NCI-H128 (cell line): ENCODE data around the gene ZMPSTE24.
"Not testable (repeated sequence)": the region's sequence is repeated elsewhere in the genome, so short reads cannot be mapped to it uniquely, and the experiment has no call there.

ENCODE experiments used
- DNase-seq: peaks from one replicate; lab custom pipeline; 2025; ENCODE audit not compliant: unreplicated experiment; lab: John Stamatoyannopoulos, UW

Gene ZMPSTE24

GRCh38 chr1:40257688-40258444, at the start of gene ZMPSTE24:
ZMPSTE24 (plus strand) TSS chr1:40258236; CDS start chr1:40258272, 36 bp downstream.
- DNase-seq = peak; percentile 95

GRCh38 chr1:40210511-40211204, 47.4 kb upstream of the ZMPSTE24 start:
- DNase-seq = no peak

GRCh38 chr1:40218333-40218732, 39.7 kb upstream of the ZMPSTE24 start:
- DNase-seq = no peak

DNA sequence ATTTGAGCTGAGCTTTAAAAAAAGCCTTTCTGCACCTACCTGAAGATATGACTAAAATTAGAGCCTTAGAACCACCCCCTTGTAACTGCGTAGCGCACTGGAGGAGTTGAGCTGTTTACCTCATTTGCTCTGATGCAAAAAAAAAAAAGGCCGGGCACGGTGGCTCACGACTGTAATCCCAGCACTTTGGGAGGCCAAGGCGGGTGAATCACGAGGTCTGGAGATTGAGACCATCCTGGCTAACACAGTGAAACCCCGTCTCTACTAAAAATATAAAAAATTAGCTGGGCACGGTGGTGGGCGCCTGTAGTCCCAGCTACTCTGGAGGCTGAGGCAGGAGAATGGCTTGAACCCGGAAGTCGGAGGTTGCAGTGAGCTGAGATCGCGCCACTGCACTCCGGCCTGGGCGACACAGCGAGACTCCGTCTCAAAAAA, 36.5 kb upstream of the ZMPSTE24 start:
- DNase-seq = not testable (repeated sequence)

DNA sequence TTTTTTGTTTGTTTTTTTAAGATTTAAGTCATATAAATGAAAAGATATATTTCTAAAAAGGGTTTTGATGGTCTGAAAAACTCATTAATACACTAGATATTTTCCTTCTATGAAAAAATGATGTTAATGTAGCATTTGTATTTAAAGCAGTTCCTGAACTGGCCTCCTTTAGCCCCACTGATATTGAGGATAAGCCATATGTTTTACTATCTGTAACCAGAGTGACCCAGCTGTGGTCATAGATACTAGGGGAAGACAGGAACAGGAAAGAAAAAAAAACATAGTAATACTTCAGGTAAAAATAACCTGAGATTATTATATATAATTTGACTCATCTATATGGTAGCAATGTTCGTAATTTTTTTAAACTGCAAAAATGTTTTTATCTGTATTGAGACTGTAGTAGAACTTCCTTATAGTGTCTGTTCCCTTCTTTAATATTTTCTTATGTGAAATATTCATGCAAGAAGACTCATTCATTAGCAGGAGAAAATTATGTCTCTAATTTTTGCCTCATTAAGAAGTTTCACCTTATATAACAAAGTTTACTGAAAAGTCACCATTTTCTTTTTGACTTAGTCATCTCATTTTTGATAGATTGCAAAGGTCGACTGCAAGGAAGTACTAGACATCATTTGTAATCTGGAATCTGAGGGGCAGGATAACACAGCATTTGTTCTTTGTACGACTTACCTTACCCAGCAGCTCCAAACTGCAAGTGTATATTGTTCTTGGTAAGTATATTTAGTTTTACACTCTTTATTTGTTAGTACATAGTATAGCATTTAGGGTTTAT, 35.9 kb upstream of the ZMPSTE24 start:
- DNase-seq = no peak

- DNase-seq = no peak
These were observed 34.0 kb upstream of the ZMPSTE24 start for GRCh38 chr1:40224040-40224439.

- DNase-seq = no peak
These were observed 31.8 kb upstream of the ZMPSTE24 start for GRCh38 chr1:40226192-40226591.

DNA sequence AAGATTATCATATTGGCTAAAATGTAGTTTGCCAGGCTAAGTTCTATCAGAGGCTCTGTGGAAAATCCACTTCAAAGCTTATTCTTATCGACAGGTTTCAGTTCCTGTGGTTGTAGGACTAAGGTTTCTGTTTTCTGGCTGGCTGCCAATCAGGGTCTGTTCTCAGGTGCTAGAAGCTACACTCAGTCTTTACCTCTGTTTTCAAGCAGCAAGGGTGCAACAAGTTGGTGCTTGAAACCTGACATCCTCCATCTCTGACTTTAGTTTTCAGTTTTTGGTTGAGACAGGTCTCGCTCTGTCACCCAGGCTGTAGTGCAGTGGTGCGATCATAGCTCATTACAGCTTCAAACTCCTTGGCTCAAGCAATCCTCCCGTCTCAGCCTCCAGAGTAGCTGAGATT, 25.6 kb upstream of the ZMPSTE24 start:
- no peak for DNase-seq

DNA sequence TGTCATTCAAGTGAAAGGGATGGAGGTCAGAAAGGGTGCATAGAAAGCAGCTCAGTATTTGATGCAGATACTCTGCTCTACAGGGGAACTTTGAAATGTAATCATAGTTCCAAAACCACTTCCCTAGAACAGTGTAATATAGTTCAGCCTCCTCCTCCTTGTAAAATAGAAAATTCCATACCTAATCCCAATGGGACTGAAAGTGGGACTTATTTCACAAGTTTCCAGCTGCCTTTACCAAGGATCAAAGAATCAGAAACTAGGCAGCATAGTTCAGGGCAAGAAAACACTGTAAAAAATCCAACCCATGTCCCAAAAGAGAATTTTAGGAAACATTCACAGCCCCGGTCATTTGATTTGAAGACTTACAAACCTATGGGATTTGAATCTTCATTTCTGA, 18.4 kb upstream of the ZMPSTE24 start:
- no peak for DNase-seq

DNA sequence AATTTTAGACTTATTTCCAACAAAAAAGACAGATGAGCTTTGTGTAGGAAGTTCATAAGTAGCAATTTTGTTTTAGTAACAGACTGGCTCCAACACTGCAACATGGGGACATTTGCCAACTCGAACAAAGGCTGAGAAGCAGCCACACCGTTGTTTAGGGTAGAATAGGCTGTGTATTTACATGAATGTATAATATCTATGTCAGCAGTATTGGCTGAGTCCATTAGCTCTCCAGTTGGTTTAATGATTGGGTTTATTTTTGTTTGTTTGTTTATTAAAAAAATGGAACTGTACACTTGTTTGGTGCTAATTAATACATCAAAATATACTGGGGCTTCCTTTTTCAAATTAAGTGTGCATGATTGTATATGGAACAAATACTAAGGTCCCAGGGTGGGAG, 17.6 kb upstream of the ZMPSTE24 start:
- no peak for DNase-seq

- no peak for DNase-seq
These were observed 16.7 kb upstream of the ZMPSTE24 start for GRCh38 chr1:40241362-40241761.

DNA sequence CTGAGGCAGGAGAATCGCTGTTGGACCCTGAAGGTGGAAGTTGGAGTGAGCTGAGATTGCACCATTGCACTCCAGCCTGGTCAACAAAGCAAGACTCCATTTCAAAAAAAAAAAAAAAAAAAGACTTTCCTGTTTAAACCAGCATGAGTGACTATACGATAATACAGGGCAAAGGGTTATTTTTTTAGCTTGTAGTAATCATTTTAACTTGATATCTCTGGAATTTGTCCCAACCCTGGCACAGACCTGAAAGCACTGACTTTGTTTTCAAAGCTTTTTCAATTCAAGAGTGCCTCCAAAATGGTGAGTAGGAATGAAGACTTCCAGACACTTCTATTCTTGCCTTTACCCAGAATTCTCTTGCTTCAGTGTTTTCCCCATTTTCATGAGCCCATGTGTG, 14.7 kb upstream of the ZMPSTE24 start:
- no peak for DNase-seq

DNA sequence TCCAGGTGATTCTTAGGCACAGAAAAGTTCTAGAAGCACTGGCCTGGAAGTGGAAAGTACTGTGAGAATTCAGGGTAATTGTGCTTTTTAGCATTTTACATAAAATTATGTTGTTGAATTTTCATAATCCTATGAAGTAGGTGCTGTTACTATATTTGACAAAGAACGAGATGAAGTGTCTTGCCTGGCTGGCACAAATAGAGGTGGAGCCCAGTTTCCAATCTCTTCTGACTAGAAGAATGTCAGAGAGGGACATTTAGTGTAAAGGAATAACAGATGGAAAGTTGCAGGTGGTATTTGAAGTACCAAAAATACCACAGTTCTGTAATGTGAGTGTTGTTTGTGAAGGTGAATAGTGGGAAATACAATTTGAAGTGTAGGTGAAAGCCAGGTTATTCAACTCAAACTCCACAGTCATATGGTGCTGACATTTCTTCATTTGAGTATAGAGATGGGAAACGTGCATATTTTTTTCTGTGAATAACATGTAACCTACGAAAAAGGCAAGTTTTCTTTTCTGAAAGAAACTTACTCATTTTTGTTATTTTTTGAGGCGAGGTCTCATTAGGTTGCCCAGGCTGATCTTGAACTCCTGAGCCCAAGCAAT, 13.8 kb upstream of the ZMPSTE24 start:
- no peak for DNase-seq

- DNase-seq = no peak
These were observed 12.3 kb upstream of the ZMPSTE24 start for GRCh38 chr1:40245686-40246085.

DNA sequence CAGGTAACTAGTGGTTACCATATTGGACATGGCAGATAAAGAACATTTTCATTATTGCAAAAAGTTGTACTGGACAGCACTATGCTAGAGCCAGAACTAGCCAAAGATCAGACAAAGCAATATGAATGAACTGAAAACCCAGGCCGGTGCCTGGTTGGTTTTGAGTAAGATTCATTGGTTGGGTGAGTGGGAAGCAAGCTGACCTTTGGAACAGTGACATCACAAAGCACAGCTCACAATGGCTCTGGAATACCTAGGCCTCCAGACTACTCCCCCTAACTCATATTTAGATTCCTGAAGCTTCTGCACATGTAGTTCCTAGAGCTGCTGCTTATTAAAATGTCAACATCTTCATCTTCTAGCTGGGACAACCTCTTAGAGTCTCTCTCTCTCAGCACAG, 10.4 kb upstream of the ZMPSTE24 start, which contains the start of gene TMCO2:
Gene TMCO2, plus strand, starts transcription at position 283 of the 400 bp plus-strand sequence. Its CDS starts 57 bp downstream, at position 340.
- DNase-seq = no peak

- DNase-seq = no peak
These were observed 9.6 kb upstream of the ZMPSTE24 start for GRCh38 chr1:40248412-40248811.

DNA sequence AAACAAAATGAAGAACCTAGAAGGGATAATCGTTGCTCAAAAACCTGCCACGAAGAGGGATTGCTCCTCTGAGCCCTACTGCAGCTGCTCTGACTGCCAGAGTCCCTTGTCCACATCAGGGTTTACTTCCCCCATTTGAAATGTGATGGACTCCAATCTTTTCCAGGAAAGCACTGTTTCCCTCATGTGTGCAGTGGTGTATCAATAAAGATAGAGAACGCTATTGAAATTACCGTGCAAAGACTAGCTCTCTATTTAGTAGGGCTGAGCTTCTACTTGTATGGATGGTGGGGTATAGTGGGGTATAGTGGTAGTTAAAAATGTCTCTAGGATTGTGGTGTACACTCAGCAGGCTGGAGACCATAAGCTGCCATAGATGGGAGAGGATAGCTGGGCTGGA, 6.6 kb upstream of the ZMPSTE24 start:
- no peak for DNase-seq

DNA sequence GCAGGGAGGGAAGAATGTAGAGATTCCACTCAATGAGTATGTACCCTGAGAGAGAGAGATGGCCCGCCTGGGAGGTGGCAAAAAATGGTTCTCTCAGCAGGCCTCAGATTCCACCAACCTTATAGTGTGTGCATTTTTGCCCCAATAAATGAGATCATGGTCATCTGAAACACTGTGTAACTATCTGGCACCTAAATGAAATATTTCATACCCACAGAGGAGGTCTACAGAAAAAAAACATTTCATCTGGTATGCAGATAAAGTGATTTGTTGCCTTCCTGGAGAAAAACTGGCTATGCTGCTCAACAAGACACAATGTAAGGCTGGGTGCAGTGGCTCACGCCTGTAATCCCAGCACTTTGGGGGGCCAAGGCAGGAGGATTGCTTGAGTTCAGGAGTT, 5.4 kb upstream of the ZMPSTE24 start:
- no peak for DNase-seq

DNA sequence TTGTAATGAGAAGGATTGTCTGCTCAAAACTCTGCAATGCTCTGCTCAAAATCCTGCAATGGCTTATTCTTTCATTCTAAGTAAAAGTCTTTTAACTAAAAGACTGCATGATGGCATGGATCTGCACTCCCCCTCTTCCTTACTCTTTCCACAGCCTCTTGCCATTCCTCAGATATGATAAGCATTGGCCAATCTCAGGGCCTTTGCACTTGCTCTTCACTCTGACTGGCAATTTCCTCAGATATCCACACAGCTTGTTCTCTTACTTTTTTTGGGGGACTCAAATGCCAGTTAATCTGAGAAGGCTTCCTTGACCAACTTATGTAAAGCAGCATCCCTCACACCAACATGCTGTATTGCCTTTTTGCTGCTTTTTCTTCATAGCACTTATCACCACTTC, 2.8 kb upstream of the ZMPSTE24 start:
- no peak for DNase-seq

- no peak for DNase-seq
These were observed 1.5 kb upstream of the ZMPSTE24 start for GRCh38 chr1:40256401-40257084.

DNA sequence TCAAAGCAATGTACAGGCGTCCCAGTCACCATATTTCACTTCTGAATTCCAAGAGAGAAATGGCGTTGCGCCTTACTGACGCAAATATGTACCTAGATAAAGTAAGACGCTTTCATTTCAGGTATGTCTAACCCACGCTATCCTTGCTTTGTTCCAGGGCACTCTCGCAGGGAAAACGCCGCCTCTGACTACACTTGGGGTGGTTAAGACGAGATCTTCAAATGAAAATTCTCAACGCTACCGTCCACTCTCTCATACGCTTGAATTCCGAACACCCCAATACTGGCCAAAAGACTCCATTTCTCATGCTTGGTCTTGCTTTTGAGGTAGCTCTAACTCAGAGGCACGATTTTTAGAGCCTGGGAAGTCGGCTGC, 736 bp upstream of the ZMPSTE24 start:
- DNase-seq = peak; percentile 83
